ENCODE data around the gene KDM2A. TPM values are rescaled to one million over a fixed set of nuclear protein-coding genes. Genes with fewer than 3 reads are reported as not detected.

The KDM2A gene
- total RNA-seq, 1 experiment from 2014 or later, result 50.4 TPM

DNA sequence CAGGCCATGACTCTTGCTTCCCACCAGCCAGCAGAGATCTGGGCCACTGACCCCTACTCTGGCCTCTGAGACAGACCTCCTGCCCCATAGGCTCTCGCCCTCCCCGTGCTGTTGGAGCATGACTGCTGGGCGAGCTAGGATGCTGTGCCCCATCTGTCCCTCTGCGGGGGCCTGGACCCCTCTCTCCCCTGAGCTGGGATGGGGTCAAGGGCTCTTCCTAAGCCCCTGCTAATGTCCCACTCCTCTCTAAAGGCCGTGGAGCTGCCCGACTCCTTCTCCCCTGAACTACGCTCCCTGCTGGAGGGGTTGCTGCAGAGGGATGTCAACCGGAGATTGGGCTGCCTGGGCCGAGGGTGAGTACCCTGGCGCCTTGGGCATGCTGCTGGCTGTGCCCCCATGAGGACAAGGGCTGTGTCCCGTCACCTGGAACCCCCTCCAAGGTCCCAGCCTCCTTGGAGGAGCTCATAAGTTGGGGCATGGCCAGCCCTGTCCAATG lies 163.9 kb downstream of the KDM2A start:
- POLR2A ChIA-PET, result no interaction called here
- CTCF ChIA-PET, result no interaction called here
- no peak for DNase-seq (ENCODE audit: low read depth, low spot score)

More for the DNA sequence above, 163.9 kb downstream of the KDM2A start:
- H3K79me2 ChIP-seq (ENCODE audit: insufficient read depth, low read length), result peaks cover 5% of the 10 kb centered on the region; the same call in 1 of the 2 replicates
- no peak overlapping the region for H2AFZ ChIP-seq (ENCODE audit: low read depth, low read length, poor library complexity, severe bottlenecking)
- no peak overlapping the region for H3K4me3 ChIP-seq (replicated peaks in 1 of 2; ENCODE audit: low read depth in 1 of 2, low read length in 2 of 2)
- H3K9me2 ChIP-seq (ENCODE audit: insufficient read depth), result no peaks in the 10 kb centered on the region
- peaks cover 27 to 49% of the 10 kb centered on the region in 2 experiments for H3K36me3 ChIP-seq (ENCODE audit: control insufficient read depth in 1 of 2, insufficient read depth in 2 of 2, low read length in 2 of 2)
- no TSS peak for BruUV-seq (replicated peaks)
- H3K9ac ChIP-seq (ENCODE audit: low read length), result no peak overlapping the region
- H3K9me3 ChIP-seq (ENCODE audit: control insufficient read depth in 1 of 2, insufficient read depth in 1 of 2, low read depth in 1 of 2, low read length in 2 of 2), result no peaks in the 10 kb centered on the region
- intact Hi-C loops (cut with micrococcal nuclease), result no loop called here
- H3K27me3 ChIP-seq (ENCODE audit: insufficient read depth, low read length), result no peaks in the 10 kb centered on the region
- no peaks in the 10 kb centered on the region for H4K20me1 ChIP-seq (ENCODE audit: insufficient read depth)
- no peak overlapping the region for H3K27ac ChIP-seq (ENCODE audit: low read depth, low read length)
- TF ChIP-seq SP1 (IDR thresholded peaks at IDR 0.05; ENCODE audit: low read depth), result no peak
- TF ChIP-seq SIN3A (IDR thresholded peaks at IDR 0.05; ENCODE audit: low read depth), result no peak
- TF ChIP-seq, protein P1, sequence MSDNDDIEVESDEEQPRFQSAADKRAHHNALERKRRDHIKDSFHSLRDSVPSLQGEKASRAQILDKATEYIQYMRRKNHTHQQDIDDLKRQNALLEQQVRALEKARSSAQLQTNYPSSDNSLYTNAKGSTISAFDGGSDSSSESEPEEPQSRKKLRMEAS (IDR thresholded peaks at IDR 0.05), result no peak
- TF ChIP-seq, protein P2, sequence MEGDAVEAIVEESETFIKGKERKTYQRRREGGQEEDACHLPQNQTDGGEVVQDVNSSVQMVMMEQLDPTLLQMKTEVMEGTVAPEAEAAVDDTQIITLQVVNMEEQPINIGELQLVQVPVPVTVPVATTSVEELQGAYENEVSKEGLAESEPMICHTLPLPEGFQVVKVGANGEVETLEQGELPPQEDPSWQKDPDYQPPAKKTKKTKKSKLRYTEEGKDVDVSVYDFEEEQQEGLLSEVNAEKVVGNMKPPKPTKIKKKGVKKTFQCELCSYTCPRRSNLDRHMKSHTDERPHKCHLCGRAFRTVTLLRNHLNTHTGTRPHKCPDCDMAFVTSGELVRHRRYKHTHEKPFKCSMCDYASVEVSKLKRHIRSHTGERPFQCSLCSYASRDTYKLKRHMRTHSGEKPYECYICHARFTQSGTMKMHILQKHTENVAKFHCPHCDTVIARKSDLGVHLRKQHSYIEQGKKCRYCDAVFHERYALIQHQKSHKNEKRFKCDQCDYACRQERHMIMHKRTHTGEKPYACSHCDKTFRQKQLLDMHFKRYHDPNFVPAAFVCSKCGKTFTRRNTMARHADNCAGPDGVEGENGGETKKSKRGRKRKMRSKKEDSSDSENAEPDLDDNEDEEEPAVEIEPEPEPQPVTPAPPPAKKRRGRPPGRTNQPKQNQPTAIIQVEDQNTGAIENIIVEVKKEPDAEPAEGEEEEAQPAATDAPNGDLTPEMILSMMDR (IDR thresholded peaks at IDR 0.05 in 2 of 3, conservative IDR thresholded peaks at IDR 0.05 in 1 of 3; ENCODE audit: borderline replicate concordance in 1 of 3, insufficient read depth in 1 of 3, low read depth in 2 of 3, low read length in 2 of 3), result no peak
- TF ChIP-seq SRF (IDR thresholded peaks at IDR 0.05; ENCODE audit: low read depth), result no peak
- TF ChIP-seq, protein P3, sequence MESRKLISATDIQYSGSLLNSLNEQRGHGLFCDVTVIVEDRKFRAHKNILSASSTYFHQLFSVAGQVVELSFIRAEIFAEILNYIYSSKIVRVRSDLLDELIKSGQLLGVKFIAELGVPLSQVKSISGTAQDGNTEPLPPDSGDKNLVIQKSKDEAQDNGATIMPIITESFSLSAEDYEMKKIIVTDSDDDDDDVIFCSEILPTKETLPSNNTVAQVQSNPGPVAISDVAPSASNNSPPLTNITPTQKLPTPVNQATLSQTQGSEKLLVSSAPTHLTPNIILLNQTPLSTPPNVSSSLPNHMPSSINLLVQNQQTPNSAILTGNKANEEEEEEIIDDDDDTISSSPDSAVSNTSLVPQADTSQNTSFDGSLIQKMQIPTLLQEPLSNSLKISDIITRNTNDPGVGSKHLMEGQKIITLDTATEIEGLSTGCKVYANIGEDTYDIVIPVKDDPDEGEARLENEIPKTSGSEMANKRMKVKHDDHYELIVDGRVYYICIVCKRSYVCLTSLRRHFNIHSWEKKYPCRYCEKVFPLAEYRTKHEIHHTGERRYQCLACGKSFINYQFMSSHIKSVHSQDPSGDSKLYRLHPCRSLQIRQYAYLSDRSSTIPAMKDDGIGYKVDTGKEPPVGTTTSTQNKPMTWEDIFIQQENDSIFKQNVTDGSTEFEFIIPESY (IDR thresholded peaks at IDR 0.05; ENCODE audit: extremely low read depth, insufficient replicate concordance, low read length), result no peak
- no peak for TF ChIP-seq JUND (IDR thresholded peaks at IDR 0.05)
- no peak for TF ChIP-seq YY1 (IDR thresholded peaks at IDR 0.05; ENCODE audit: extremely low read depth, insufficient replicate concordance, low read depth, low read length)
- H3K4me1 ChIP-seq (ENCODE audit: control insufficient read depth in 1 of 2, insufficient read depth in 2 of 2, low read length in 2 of 2), result peaks cover 6 to 9% of the 10 kb centered on the region in 2 experiments
- H3K4me2 ChIP-seq (ENCODE audit: low read length), result no peak overlapping the region
- RAD21 ChIA-PET (ENCODE audit: low non-redundant PET in 1 of 2, low total read pairs in 2 of 2, uncharacterized antibody in 2 of 2, unreplicated experiment in 2 of 2), result no interaction called here
- ATAC-seq, result no peak

Data from HCT116 (cell line).